ENCODE measurements around the gene CXCL16.
A peak's percentile ranks its signal among the peaks of the same experiment; 100 is the strongest.
"Not testable (repeated sequence)": the region's sequence is repeated elsewhere in the genome, so short reads cannot be mapped to it uniquely, and the experiment has no call there.

The CXCL16 gene

GRCh38 chr17:4724650-4725049 is 15.1 kb downstream of the CXCL16 start:
- DNase-seq (ENCODE audit: low read depth): no peak
- no peak overlapping the region for H3K4me3 ChIP-seq (ENCODE audit: low read depth, low read length)

- DNase-seq (ENCODE audit: low read depth): no peak
- H3K4me3 ChIP-seq (ENCODE audit: low read depth, low read length): no peak overlapping the region
Measured at GRCh38 chr17:4722678-4723240, 17.0 kb downstream of the CXCL16 start.

GRCh38 chr17:4721203-4722135 is 18.3 kb downstream of the CXCL16 start:
- no peak for DNase-seq (ENCODE audit: low read depth)
- H3K4me3 ChIP-seq (ENCODE audit: low read depth, low read length): no peak overlapping the region

- H3K4me3 ChIP-seq (ENCODE audit: low read depth, low read length): no peak overlapping the region
- DNase-seq (ENCODE audit: low read depth): no peak
Measured at GRCh38 chr17:4720787-4721186, 18.9 kb downstream of the CXCL16 start.

- DNase-seq (ENCODE audit: low read depth): no peak
- H3K4me3 ChIP-seq (ENCODE audit: low read depth, low read length): no peak overlapping the region
Measured at GRCh38 chr17:4719684-4720221, 20.0 kb downstream of the CXCL16 start.

- DNase-seq (ENCODE audit: low read depth): no peak
- H3K4me3 ChIP-seq (ENCODE audit: low read depth, low read length): no peak overlapping the region
Measured at GRCh38 chr17:4719146-4719545, 20.6 kb downstream of the CXCL16 start.

GRCh38 chr17:4718276-4718675 is 21.5 kb downstream of the CXCL16 start:
- no peak for DNase-seq (ENCODE audit: low read depth)
- no peak overlapping the region for H3K4me3 ChIP-seq (ENCODE audit: low read depth, low read length)

GRCh38 chr17:4717791-4718190 is 21.9 kb downstream of the CXCL16 start:
- H3K4me3 ChIP-seq (ENCODE audit: low read depth, low read length): no peak overlapping the region
- DNase-seq (ENCODE audit: low read depth): no peak

- H3K4me3 ChIP-seq (ENCODE audit: low read depth, low read length): no peak overlapping the region
- no peak for DNase-seq (ENCODE audit: low read depth)
Measured at GRCh38 chr17:4716081-4716480, 23.6 kb downstream of the CXCL16 start.

- H3K4me3 ChIP-seq (ENCODE audit: low read depth, low read length): no peak overlapping the region
- no peak for DNase-seq (ENCODE audit: low read depth)
Measured at GRCh38 chr17:4715063-4715744, 24.5 kb downstream of the CXCL16 start.

- not testable (repeated sequence) for DNase-seq (ENCODE audit: low read depth); H3K4me3 ChIP-seq (ENCODE audit: low read depth, low read length)
Measured at GRCh38 chr17:4714340-4715062, 25.2 kb downstream of the CXCL16 start.

GRCh38 chr17:4712526-4712925 is 27.2 kb downstream of the CXCL16 start:
- no peak for DNase-seq (ENCODE audit: low read depth)
- H3K4me3 ChIP-seq (ENCODE audit: low read depth, low read length): no peak overlapping the region

GRCh38 chr17:4711661-4712181 is 28.0 kb downstream of the CXCL16 start:
- DNase-seq (ENCODE audit: low read depth): no peak
- no peak overlapping the region for H3K4me3 ChIP-seq (ENCODE audit: low read depth, low read length)

GRCh38 chr17:4710693-4711634 is 28.8 kb downstream of the CXCL16 start:
- DNase-seq (ENCODE audit: low read depth): no peak
- peak overlapping the region; percentile 61 for H3K4me3 ChIP-seq (ENCODE audit: low read depth, low read length)

GRCh38 chr17:4709794-4710692 is 29.7 kb downstream of the CXCL16 start, which contains the start of gene ARRB2:
Gene ARRB2, plus strand, starts transcription at chr17:4710632. Its CDS starts 90 bp downstream, at chr17:4710722.
- DNase-seq (ENCODE audit: low read depth): peak; percentile 95
- H3K4me3 ChIP-seq (ENCODE audit: low read depth, low read length): peak within 1 kb of the TSS; percentile 61

GRCh38 chr17:4708436-4708835 is 31.3 kb downstream of the CXCL16 start:
- no peak for DNase-seq (ENCODE audit: low read depth)

GRCh38 chr17:4706121-4706520 is 33.6 kb downstream of the CXCL16 start:
- H3K4me3 ChIP-seq (ENCODE audit: low read depth, low read length): no peak overlapping the region
- DNase-seq (ENCODE audit: low read depth): peak; percentile 23

More at GRCh38 chr17:4708436-4708835, 31.3 kb downstream of the CXCL16 start:
- no peak overlapping the region for H3K4me3 ChIP-seq (ENCODE audit: low read depth, low read length)

Data from skeletal muscle cell (primary cell).